GM15510 (cell line): Measurements from ENCODE around the gene PLCB4.

Experiments
- POLR2A ChIP-seq: IDR thresholded peaks from 3 replicates; pipeline ENCODE4 v1.6.1; 2011; ENCODE audit warnings: borderline replicate concordance; ENCODE audit not compliant: insufficient read length; ENCODE audit errors: extremely low read depth

The PLCB4 gene

GRCh38 chr20:9119776-9120175 is 50.9 kb downstream of the PLCB4 start:
- TF ChIP-seq POLR2A, result no peak

GRCh38 chr20:9121211-9121610 is 52.3 kb downstream of the PLCB4 start:
- no peak for TF ChIP-seq POLR2A

- TF ChIP-seq POLR2A, result no peak
These were observed 53.7 kb downstream of the PLCB4 start for GRCh38 chr20:9122571-9122970.

GRCh38 chr20:9126527-9126926 is 57.6 kb downstream of the PLCB4 start:
- no peak for TF ChIP-seq POLR2A

GRCh38 chr20:9128568-9128967 is 59.7 kb downstream of the PLCB4 start:
- no peak for TF ChIP-seq POLR2A

- no peak for TF ChIP-seq POLR2A
These were observed 60.9 kb downstream of the PLCB4 start for GRCh38 chr20:9129756-9130155.

GRCh38 chr20:9130521-9130920 is 61.6 kb downstream of the PLCB4 start:
- TF ChIP-seq POLR2A, result no peak

- no peak for TF ChIP-seq POLR2A
These were observed 63.0 kb downstream of the PLCB4 start for GRCh38 chr20:9131841-9132240.

GRCh38 chr20:9134346-9134745 is 65.5 kb downstream of the PLCB4 start:
- no peak for TF ChIP-seq POLR2A

- no peak for TF ChIP-seq POLR2A
These were observed 67.2 kb downstream of the PLCB4 start for GRCh38 chr20:9136114-9136513.

GRCh38 chr20:9137001-9137400 is 68.1 kb downstream of the PLCB4 start:
- no peak for TF ChIP-seq POLR2A

GRCh38 chr20:9139106-9139833 is 70.4 kb downstream of the PLCB4 start:
- TF ChIP-seq POLR2A, result no peak

GRCh38 chr20:9140162-9140760 is 71.4 kb downstream of the PLCB4 start:
- TF ChIP-seq POLR2A, result no peak

- TF ChIP-seq POLR2A, result no peak
These were observed 72.2 kb downstream of the PLCB4 start for GRCh38 chr20:9141070-9141469.

GRCh38 chr20:9141921-9142320 is 73.0 kb downstream of the PLCB4 start:
- no peak for TF ChIP-seq POLR2A

GRCh38 chr20:9142809-9143208 is 73.9 kb downstream of the PLCB4 start:
- no peak for TF ChIP-seq POLR2A
